GM18909 (cell line): Measurements from ENCODE around the gene ITGBL1.
"Not testable (repeated sequence)": the region's sequence is repeated elsewhere in the genome, so short reads cannot be mapped to it uniquely, and the experiment has no call there.

Experiments
- ATAC-seq: cut with Tn5 transposase; IDR thresholded peaks from one replicate; pipeline ENCODE4 v1.9.1; 2021; ENCODE audit warnings: mild to moderate bottlenecking; ENCODE audit not compliant: unreplicated experiment, poor library complexity

Gene ITGBL1

DNA sequence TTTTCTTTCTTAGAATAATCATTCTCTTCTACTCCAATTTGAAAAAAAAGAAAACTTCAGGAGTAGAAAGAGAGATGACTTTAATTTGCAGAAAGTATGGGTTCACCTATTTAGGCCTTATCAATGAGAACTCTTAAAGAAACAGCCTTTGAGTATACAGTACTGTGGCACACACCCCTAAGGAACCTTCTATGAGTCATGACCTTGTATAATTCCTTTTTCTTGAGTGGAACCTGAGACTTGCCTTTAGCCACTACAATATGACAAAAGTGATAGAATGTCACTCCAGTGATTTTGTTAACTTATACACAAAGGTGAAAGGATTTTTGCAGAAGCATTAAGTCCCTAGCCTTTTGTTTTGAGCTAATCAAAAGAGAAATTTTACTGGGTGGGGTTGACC, 58.7 kb downstream of the ITGBL1 start:
- no peak for ATAC-seq

DNA sequence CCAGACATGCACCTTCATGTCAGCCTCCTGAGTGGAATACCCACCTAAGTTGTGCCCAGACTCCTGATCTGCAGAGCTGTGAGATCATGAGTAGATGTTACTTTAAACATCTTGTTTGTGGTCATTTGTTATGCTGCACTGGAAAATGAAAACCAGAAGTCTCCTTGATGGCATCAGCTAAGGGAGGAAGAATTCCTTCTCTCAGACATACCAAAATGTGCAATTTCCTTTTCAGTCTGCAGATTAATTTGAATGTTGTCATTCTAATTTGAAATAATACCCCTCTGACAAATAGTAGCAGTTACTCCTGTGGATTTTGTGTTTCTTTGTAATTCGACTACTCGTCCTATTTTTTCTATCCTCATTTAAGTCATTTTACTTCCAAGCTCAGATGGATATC, 59.3 kb downstream of the ITGBL1 start:
- no peak for ATAC-seq

- no peak for ATAC-seq
These were observed 60.2 kb downstream of the ITGBL1 start for GRCh38 chr13:101512650-101513049.

GRCh38 chr13:101514100-101514499, 61.6 kb downstream of the ITGBL1 start:
- no peak for ATAC-seq

- no peak for ATAC-seq
These were observed 62.3 kb downstream of the ITGBL1 start for GRCh38 chr13:101514695-101515275.

DNA sequence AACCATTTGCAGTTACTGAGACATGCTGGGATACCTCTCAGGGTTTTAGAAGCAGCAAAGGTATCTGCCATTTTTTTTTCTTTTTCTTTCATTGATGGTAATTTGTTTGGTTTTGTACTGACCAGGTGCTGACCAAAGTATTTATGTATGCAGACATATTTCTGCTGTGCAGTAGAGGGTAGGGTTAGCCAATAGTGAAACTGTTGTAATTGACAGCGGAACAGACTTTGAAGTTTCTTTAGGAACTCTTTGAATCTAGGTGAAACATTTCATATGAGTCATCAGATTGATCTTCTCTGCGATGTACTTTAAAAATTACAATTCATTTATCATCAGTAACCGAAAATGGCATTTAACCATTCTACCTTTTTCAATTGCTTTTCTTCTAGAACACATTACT, 63.0 kb downstream of the ITGBL1 start:
- no peak for ATAC-seq

- no peak for ATAC-seq
These were observed 63.8 kb downstream of the ITGBL1 start for GRCh38 chr13:101516262-101516661.

DNA sequence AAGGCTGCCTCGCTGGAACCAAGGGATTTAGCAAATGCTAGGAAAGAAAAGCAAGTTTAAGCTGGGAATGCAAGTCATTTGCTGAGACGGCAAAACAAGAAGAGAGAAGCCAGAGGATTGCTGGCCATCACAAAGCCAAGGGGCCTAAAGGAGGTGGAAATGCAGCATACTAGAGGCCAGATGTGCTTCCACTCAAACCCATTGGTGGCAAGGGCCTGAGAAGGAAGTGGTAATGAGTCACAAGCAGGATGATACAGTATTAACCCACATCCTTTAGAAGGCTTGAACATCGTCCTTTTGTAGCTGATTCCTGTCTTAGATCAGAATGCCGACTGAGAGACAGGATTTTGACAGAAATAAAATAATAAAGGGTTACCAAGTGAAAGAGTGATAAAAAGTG, 68.2 kb downstream of the ITGBL1 start:
- ATAC-seq = peak; percentile 86

DNA sequence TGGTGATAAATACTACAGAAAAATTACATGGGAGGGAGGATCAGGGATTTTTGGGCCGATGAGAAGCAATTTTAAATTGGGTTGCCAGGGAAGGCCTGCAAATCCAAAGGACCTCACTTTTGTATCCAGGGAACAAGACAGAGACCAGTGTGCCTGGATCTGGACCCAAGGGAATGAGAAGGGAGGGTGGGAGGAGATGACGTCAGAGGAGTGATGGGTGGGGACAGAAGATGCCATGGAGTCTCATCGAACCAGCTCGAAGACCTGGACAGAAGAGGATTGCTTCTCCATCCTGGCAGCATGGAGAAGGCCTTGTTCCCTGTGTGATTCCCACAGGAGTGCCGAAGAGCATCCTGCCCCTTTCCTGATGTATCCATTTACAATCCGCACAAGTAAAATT, 68.9 kb downstream of the ITGBL1 start:
- no peak for ATAC-seq

DNA sequence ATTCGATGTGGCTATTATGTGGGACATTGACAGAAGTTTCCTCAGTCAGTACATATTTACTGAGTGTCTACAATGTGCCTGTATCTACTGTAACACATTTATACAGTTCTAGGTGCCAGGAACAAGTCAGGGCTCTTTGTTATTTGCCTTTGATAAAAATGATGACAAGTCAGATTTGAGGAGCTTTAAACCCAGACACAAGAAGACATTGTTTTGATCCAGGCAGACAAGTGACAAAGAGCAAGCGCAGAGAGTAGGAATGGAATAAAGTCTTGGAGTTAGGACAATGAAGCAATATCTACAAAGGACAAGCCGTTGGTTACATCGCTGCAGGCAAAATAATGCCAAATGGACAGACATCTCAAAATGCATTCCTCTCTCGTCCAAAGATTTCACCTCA, 70.1 kb downstream of the ITGBL1 start:
- no peak for ATAC-seq

GRCh38 chr13:101523154-101524131, 71.0 kb downstream of the ITGBL1 start:
- ATAC-seq = no peak

DNA sequence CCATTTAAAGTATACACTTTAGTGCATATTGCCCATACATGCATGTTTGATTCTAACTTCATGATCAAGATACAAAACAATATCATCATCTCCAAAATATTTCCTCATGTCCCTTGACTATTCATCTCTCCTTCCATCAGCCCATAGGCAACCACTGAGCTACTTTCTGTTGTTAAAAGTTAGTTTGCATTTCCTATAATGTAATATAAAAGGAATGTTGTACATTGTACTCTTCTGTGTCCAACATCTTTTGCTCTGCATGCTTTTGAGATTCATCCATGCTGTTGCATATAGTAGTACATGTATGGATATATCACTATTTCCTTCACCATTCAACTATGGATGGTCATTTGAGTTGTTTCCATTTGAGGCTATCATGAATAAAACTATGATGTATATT, 74.7 kb downstream of the ITGBL1 start:
- ATAC-seq = no peak

GRCh38 chr13:101529422-101529821, 76.9 kb downstream of the ITGBL1 start:
- no peak for ATAC-seq

DNA sequence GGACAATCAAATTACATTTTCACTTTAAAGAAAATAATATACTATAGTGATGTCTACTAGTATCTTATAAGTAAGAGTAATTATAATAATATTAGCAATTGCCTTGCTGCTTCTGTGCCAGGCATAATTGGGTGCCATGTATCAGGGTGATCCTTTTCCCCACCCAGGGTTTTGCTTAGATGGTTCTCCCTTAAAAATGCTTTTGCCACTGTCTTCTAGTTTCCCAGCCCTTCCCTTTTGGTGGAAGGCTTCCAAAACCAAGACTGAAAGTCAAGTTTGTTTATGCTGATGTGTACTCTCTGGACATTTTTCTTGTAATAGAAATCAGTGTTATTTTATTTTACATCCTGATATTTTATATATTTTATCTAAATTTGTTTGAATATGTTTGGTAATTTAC, 77.8 kb downstream of the ITGBL1 start:
- no peak for ATAC-seq

- ATAC-seq = no peak
These were observed 82.8 kb downstream of the ITGBL1 start for GRCh38 chr13:101535192-101535746.

GRCh38 chr13:101536079-101536478, 83.6 kb downstream of the ITGBL1 start:
- ATAC-seq = no peak

GRCh38 chr13:101544544-101544943, 92.1 kb downstream of the ITGBL1 start:
- not testable (repeated sequence) for ATAC-seq

DNA sequence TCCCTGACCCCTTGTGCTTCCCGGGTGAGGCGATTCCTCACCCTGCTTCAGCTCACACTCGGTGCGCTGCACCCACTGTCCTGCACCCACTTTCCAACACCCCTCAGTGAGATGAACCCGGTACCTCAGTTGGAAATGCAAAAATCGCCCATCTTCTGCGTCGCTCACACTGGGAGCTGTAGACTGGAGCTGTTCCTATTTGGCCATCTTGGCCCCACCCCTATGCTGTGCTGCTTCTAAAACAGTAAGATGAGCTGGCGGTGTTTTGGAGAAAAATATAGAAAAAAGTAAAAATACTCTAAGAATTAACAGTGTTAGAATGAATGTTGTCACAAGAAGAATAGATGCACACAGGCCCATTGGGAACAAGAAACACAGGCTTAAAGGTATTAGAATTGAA, 92.5 kb downstream of the ITGBL1 start:
- no peak for ATAC-seq

GRCh38 chr13:101545521-101545920, 93.0 kb downstream of the ITGBL1 start:
- ATAC-seq = no peak

DNA sequence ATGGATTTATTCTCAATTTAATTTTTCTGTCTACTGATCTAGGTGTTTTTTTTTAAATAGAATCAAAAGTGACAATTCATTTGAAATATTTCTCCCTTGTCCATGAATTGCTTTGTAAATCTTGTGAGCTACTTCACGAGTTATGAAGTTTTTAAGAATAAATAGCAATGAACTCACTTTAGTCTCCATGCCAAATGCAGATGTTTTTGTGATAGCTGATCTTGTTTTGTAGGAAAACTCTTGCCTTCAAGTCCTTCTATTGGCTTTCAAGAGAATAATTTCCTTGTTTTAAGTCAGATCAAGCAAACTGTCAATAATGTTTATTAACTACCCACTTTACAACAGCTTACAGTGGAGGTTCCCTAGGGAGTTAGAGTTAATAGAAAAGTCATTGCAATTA, 99.8 kb downstream of the ITGBL1 start:
- no peak for ATAC-seq

DNA sequence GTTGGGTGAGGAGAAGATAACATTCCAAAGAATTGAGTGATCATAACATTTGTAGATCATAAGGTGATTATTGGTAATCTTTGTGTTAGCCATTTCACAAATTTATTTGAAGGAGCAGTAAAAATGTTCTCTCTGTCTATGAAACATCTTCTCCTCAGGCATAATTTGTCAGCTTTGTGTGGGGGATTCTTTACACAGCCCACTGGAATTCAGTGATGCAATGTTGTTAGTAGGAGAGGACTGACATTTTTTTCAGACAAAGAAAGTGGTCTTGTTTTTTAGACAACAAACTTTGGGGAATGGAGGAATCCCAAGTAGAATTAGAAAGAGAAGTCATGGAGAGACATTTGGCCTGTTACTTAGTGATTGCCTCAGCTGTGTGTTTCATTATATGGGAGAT, 100.3 kb downstream of the ITGBL1 start:
- ATAC-seq = no peak
